ENCODE results near the gene CAMTA1. TPM values are rescaled to one million over a fixed set of nuclear protein-coding genes. Genes with fewer than 3 reads are reported as not detected.

CAMTA1 gene
- total and polyA plus RNA-seq, 8 donors, result 42.8 to 213 (median 118) TPM

- no peaks in the 10 kb centered on the region for H3K36me3 ChIP-seq
- 49 to 68% (median 56%) methylated on average over 10 of the region's 10 CpGs for WGBS, 5 donors
- intact Hi-C loops (cut with DNase I; ENCODE audit: low total_unique reads), result no loop called here
- TF ChIP-seq POLR2A (IDR thresholded peaks at IDR 0.05), result no peak
- TF ChIP-seq, protein P1, sequence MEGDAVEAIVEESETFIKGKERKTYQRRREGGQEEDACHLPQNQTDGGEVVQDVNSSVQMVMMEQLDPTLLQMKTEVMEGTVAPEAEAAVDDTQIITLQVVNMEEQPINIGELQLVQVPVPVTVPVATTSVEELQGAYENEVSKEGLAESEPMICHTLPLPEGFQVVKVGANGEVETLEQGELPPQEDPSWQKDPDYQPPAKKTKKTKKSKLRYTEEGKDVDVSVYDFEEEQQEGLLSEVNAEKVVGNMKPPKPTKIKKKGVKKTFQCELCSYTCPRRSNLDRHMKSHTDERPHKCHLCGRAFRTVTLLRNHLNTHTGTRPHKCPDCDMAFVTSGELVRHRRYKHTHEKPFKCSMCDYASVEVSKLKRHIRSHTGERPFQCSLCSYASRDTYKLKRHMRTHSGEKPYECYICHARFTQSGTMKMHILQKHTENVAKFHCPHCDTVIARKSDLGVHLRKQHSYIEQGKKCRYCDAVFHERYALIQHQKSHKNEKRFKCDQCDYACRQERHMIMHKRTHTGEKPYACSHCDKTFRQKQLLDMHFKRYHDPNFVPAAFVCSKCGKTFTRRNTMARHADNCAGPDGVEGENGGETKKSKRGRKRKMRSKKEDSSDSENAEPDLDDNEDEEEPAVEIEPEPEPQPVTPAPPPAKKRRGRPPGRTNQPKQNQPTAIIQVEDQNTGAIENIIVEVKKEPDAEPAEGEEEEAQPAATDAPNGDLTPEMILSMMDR (IDR thresholded peaks at IDR 0.05), result no peak
- no peak for TF ChIP-seq EP300 (IDR thresholded peaks at IDR 0.05)
- no peak for TF ChIP-seq POLR2AphosphoS5 (IDR thresholded peaks at IDR 0.05)
- no peak overlapping the region for H3K4me3 ChIP-seq
- no peak for DNase-seq
- H3K27ac ChIP-seq, result no peak overlapping the region
- no peaks in the 10 kb centered on the region for H3K9me3 ChIP-seq
- no peaks in the 10 kb centered on the region for H3K4me1 ChIP-seq
- peaks cover 0 to 22% (median 0%) of the 10 kb centered on the region in 3 donors for H3K27me3 ChIP-seq
Observed at GRCh38 chr1:6998267-6998666, 213.0 kb downstream of the CAMTA1 start.

- WGBS, 5 donors, result 80 to 87% (median 84%) methylated on average over 6 of the region's 6 CpGs
- no peak for TF ChIP-seq POLR2A (IDR thresholded peaks at IDR 0.05)
- no peak for TF ChIP-seq EP300 (IDR thresholded peaks at IDR 0.05)
- TF ChIP-seq, protein P1 (IDR thresholded peaks at IDR 0.05), result no peak
- no peak for TF ChIP-seq POLR2AphosphoS5 (IDR thresholded peaks at IDR 0.05)
- no peak overlapping the region for H3K27ac ChIP-seq
- intact Hi-C loops (cut with DNase I; ENCODE audit: low total_unique reads), result no loop called here
- no peaks in the 10 kb centered on the region for H3K9me3 ChIP-seq
- peaks cover 0 to 22% (median 0%) of the 10 kb centered on the region in 3 donors for H3K27me3 ChIP-seq
- no peaks in the 10 kb centered on the region for H3K4me1 ChIP-seq
- no peak overlapping the region for H3K4me3 ChIP-seq
- no peaks in the 10 kb centered on the region for H3K36me3 ChIP-seq
- no peak for DNase-seq
Observed at GRCh38 chr1:6999826-7000225, 214.6 kb downstream of the CAMTA1 start.

DNA sequence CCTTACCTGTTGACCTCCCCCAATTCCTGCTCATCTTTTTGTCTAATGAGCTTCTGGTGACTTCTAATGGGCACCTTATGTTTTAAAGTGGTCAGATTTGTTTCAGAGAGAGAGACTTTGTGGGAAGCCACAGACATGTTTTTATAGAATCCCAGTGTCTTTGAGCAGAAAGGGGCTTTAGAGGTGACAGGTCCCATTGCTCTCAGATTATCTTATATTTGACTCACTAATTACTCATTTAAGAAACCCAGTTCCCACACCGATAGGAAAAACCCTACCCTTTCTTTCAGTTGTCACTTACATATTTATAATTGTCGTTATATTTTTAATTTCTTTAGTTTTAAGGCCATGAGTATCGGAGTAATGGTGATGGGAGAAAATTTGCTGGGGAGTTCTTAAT is 215.5 kb downstream of the CAMTA1 start:
- H3K27me3 ChIP-seq, result peaks cover 0 to 22% (median 0%) of the 10 kb centered on the region in 3 donors
- no peak for DNase-seq
- intact Hi-C loops (cut with DNase I; ENCODE audit: low total_unique reads), result no loop called here
- H3K4me1 ChIP-seq, result no peaks in the 10 kb centered on the region
- H3K4me3 ChIP-seq, result no peak overlapping the region
- TF ChIP-seq POLR2AphosphoS5 (IDR thresholded peaks at IDR 0.05) (no peak), EP300 (IDR thresholded peaks at IDR 0.05) (no peak), POLR2A (IDR thresholded peaks at IDR 0.05) (no peak)
- TF ChIP-seq, protein P1 (IDR thresholded peaks at IDR 0.05), result no peak
- 80 to 89% (median 85%) methylated on average over 3 of the region's 3 CpGs for WGBS, 5 donors
- no peak overlapping the region for H3K27ac ChIP-seq
- H3K36me3 ChIP-seq, result no peaks in the 10 kb centered on the region
- no peaks in the 10 kb centered on the region for H3K9me3 ChIP-seq

GRCh38 chr1:7002728-7003127 is 217.5 kb downstream of the CAMTA1 start:
- Histone ChIP-seq H3K9me3 (no peaks in the 10 kb centered on the region), H3K27me3 (peaks cover 0 to 31% (median 0%) of the 10 kb centered on the region in 3 donors), H3K4me3 (no peak overlapping the region), H3K27ac (no peak overlapping the region), H3K36me3 (no peaks in the 10 kb centered on the region), H3K4me1 (no peaks in the 10 kb centered on the region)
- 66 to 83% (median 77%) methylated on average over 8 of the region's 8 CpGs for WGBS, 5 donors
- DNase-seq, result no peak
- TF ChIP-seq, protein P1 (IDR thresholded peaks at IDR 0.05), result no peak
- TF ChIP-seq POLR2AphosphoS5 (IDR thresholded peaks at IDR 0.05) (no peak), EP300 (IDR thresholded peaks at IDR 0.05) (no peak), POLR2A (IDR thresholded peaks at IDR 0.05) (no peak)
- intact Hi-C loops (cut with DNase I; ENCODE audit: low total_unique reads), result no loop called here

Measured in stomach (tissue), 9 donors.